Psoas muscle (tissue), 8 donors: ENCODE results near the gene TRIL. TPM values are rescaled to one million over a fixed set of nuclear protein-coding genes. Genes with fewer than 3 reads are reported as not detected.
A peak's percentile ranks its signal among the peaks of the same experiment; 100 is the strongest.

Experiments used
- ATAC-seq, 4 donors: fragments of 200-7000 bp; cut with Tn5 transposase; one replicate each; pipeline ENCODE4 v1.9.1; 2020; ENCODE audit warnings: moderate library complexity in 3 of 4, mild to moderate bottlenecking in 2 of 4
- DNase-seq, 2 donors: peaks; one replicate each; pipeline ENCODE4 v3.0.0-alpha.2; 2020
- H3K27ac ChIP-seq: fragments of 200-600 bp; one replicate; pipeline ENCODE4 v1.8.0; 2022
- H3K27me3 ChIP-seq, 3 donors: fragments of 200-600 bp in 1 of 3; one replicate each; pipeline versions ENCODE4 v1.6.1 to v1.8.0; 2013 to 2022; ENCODE audit warnings: low read length in 2 of 3, mild to moderate bottlenecking in 2 of 3, moderate library complexity in 1 of 3; ENCODE audit not compliant: insufficient read depth in 3 of 3
- H3K36me3 ChIP-seq, 2 donors: fragments of 200-600 bp in 1 of 2; one replicate each; pipeline versions ENCODE4 v1.6.1 to v1.8.0; 2013 to 2022; ENCODE audit warnings: low read depth in 1 of 2, mild to moderate bottlenecking in 1 of 2, moderate library complexity in 1 of 2; ENCODE audit not compliant: insufficient read depth in 1 of 2
- H3K4me1 ChIP-seq: fragments of 200-600 bp; one replicate; pipeline ENCODE4 v1.8.0; 2022
- H3K4me3 ChIP-seq: fragments of 200-600 bp; one replicate; pipeline ENCODE4 v1.8.0; 2022; ENCODE audit warnings: mild to moderate bottlenecking
- H3K9me3 ChIP-seq: fragments of 200-600 bp; one replicate; pipeline ENCODE4 v1.8.0; 2022
- CTCF ChIP-seq: fragments of 200-600 bp; IDR thresholded peaks from one replicate; pipeline ENCODE4 v1.8.0; 2022; ENCODE audit warnings: antibody characterized with exemption
- WGBS, 3 donors: extraction: QIAGEN DNeasy Blood & Tissue Kit; methylation state at CpG; one replicate each; pipeline versions ENCODE4 v1.1.6 to v1.1.7; 2013; 5-methylcytosine and 5-hydroxymethylcytosine counted together
- intact Hi-C, 2 donors: fragments of 100-400 bp; cut with DNase I; formaldehyde crosslinking; loops; one replicate each; pipeline versions ENCODE4 v1.11.0 to v1.14.2; 2022
- polyA plus RNA-seq, 3 donors: library from polyadenylated mRNA; stranded (reverse); fragments of 200-250 nt; gene quantifications; one replicate each; pipeline ENCODE4 v1.2.3, GENCODE V29; 2013
- total RNA-seq, 4 donors: library from RNA; stranded (reverse); fragmentation: NEBNext Ultra II Directional in 2 of 4; extraction: Animal tissue kit (Norgen Biotek cat#: 25700) in 2 of 4; gene quantifications; one replicate each; pipeline versions ENCODE4 v1.2.1 to v1.2.4, GENCODE V29; 2021 to 2023
- donor health status: healthy with polysubstance abuse.
- donor health status: DM: no; HTN: no; CAD: no; lungs with moderate emphysema.
- donor health status: Bipolar disorder and iron deficiency.
- donor health status: healthy.
- donor health status: DM: yes; HTN: yes; CAD: no.
- donor health status: DM: no; HTN: no; CAD: no.
- donor health status: DM: no; HTN: no; CAD: no.
- donor health status: DM: yes; HTN: yes; CAD: no.

The TRIL gene
- total and polyA plus RNA-seq, 7 donors = 0.38 to 3.2 (median 0.62) TPM

GRCh38 chr7:28981161-28981465 is 23.0 kb upstream of the TRIL start:
- no peaks in the 10 kb centered on the region for H3K9me3 ChIP-seq
- no peaks in the 10 kb centered on the region for H3K36me3 ChIP-seq
- H3K4me1 ChIP-seq = peaks cover 21% of the 10 kb centered on the region
- intact Hi-C loops = no loop called here
- WGBS, 3 donors = 48 to 72% (median 49%) methylated on average over 4 of the region's 4 CpGs
- no peak overlapping the region for H3K4me3 ChIP-seq
- DNase-seq = no peak
- ATAC-seq = no peak
- H3K27ac ChIP-seq = no peak overlapping the region
- no peaks in the 10 kb centered on the region for H3K27me3 ChIP-seq
- no peak for TF ChIP-seq CTCF

- Histone ChIP-seq H3K4me1 (peaks cover 15% of the 10 kb centered on the region), H3K4me3 (no peak overlapping the region), H3K27ac (no peak overlapping the region), H3K9me3 (no peaks in the 10 kb centered on the region), H3K27me3 (no peaks in the 10 kb centered on the region), H3K36me3 (no peaks in the 10 kb centered on the region)
- whole genome bisulfite sequencing, 3 donors = 56 to 84% (median 62%) methylated on average over 8 of the region's 8 CpGs
- intact Hi-C loops = no loop called here
- DNase-seq (no peak), ATAC-seq (peak in 2 of 4 donors; percentile 25 to 32)
- no peak for TF ChIP-seq CTCF
Observed at GRCh38 chr7:28980451-28981160, 22.5 kb upstream of the TRIL start.

GRCh38 chr7:28979776-28980175 is 21.6 kb upstream of the TRIL start:
- intact Hi-C loops = no loop called here
- ATAC-seq (peak in 2 of 4 donors; percentile 47 to 60), DNase-seq (peak; percentile 35 to 72)
- Histone ChIP-seq H3K9me3 (no peaks in the 10 kb centered on the region), H3K27me3 (no peaks in the 10 kb centered on the region), H3K36me3 (no peaks in the 10 kb centered on the region), H3K27ac (no peak overlapping the region), H3K4me1 (peaks cover 7% of the 10 kb centered on the region), H3K4me3 (no peak overlapping the region)
- WGBS, 3 donors = 42 to 47% (median 46%) methylated on average over 3 of the region's 3 CpGs
- TF ChIP-seq CTCF = no peak

- no peak for ATAC-seq
- peaks cover 0 to 4% (median 3%) of the 10 kb centered on the region in 3 donors for H3K27me3 ChIP-seq
Observed at GRCh38 chr7:28977881-28978280, 19.8 kb upstream of the TRIL start.

More at GRCh38 chr7:28977881-28978280, 19.8 kb upstream of the TRIL start:
- DNase-seq = no peak
- H3K4me3 ChIP-seq = no peak overlapping the region
- peaks cover 10% of the 10 kb centered on the region for H3K9me3 ChIP-seq
- no peak for TF ChIP-seq CTCF
- WGBS, 3 donors = 38 to 61% (median 59%) methylated on average over 1 of the region's 1 CpG
- intact Hi-C loops = no loop called here
- no peaks in the 10 kb centered on the region for H3K36me3 ChIP-seq
- no peak overlapping the region for H3K27ac ChIP-seq
- no peaks in the 10 kb centered on the region for H3K4me1 ChIP-seq
